Hematopoietic multipotent progenitor cell treated with erythropoietin and hydrocortisone succinate and interleukin-3 and kit ligand, for 17 days (in vitro differentiated cells): ENCODE data around the gene URI1.
"Not testable (repeated sequence)": the region's sequence is repeated elsewhere in the genome, so short reads cannot be mapped to it uniquely, and the experiment has no call there.

Experiments
- DNase-seq: peaks from one replicate; pipeline ENCODE4 v3.0.0-alpha.2; 2015; ENCODE audit warnings: low spot score

The URI1 gene

GRCh38 chr19:30026933-30027332 is 84.9 kb downstream of the URI1 start:
- DNase-seq: no peak

- DNase-seq: no peak
Measured at GRCh38 chr19:30028118-30028991, 86.3 kb downstream of the URI1 start.

- no peak for DNase-seq
Measured at GRCh38 chr19:30028992-30029343, 86.9 kb downstream of the URI1 start.

- no peak for DNase-seq
Measured at GRCh38 chr19:30029721-30030510, 87.9 kb downstream of the URI1 start.

- DNase-seq: no peak
Measured at GRCh38 chr19:30034321-30034720, 92.3 kb downstream of the URI1 start.

- DNase-seq: no peak
Measured at GRCh38 chr19:30036154-30037129, 94.4 kb downstream of the URI1 start.

GRCh38 chr19:30037835-30038234 is 95.8 kb downstream of the URI1 start:
- no peak for DNase-seq

GRCh38 chr19:30041931-30042330 is 99.9 kb downstream of the URI1 start:
- DNase-seq: not testable (repeated sequence)

- DNase-seq: not testable (repeated sequence)
Measured at GRCh38 chr19:30043008-30043407, 101.0 kb downstream of the URI1 start.

GRCh38 chr19:30044273-30045248 is 102.5 kb downstream of the URI1 start:
- no peak for DNase-seq

GRCh38 chr19:30046522-30046921 is 104.5 kb downstream of the URI1 start:
- DNase-seq: no peak

GRCh38 chr19:30047432-30047831 is 105.4 kb downstream of the URI1 start:
- DNase-seq: no peak

GRCh38 chr19:30049226-30049625 is 107.2 kb downstream of the URI1 start:
- no peak for DNase-seq

GRCh38 chr19:30049846-30050667 is 108.0 kb downstream of the URI1 start:
- DNase-seq: no peak

GRCh38 chr19:30052122-30053075 is 110.4 kb downstream of the URI1 start:
- no peak for DNase-seq

GRCh38 chr19:30053558-30053957 is 111.5 kb downstream of the URI1 start:
- no peak for DNase-seq

- no peak for DNase-seq
Measured at GRCh38 chr19:30054210-30054609, 112.2 kb downstream of the URI1 start.

- no peak for DNase-seq
Measured at GRCh38 chr19:30056580-30056979, 114.5 kb downstream of the URI1 start.
